22Rv1 (cell line): Measurements from ENCODE around the gene WWOX.

Experiments used
- H3K27ac ChIP-seq: fragments of 450-650 bp; 2 replicates; pipeline ENCODE4 v1.5.1; 2017
- ZFX ChIP-seq: fragments of 450-650 bp; IDR thresholded peaks from 2 replicates; pipeline ENCODE4 v1.6.1; 2017; ENCODE audit warnings: antibody characterized with exemption, borderline replicate concordance
- TF ChIP-seq, protein P1 (sequence below): fragments of 450-650 bp; IDR thresholded peaks from 2 replicates; pipeline ENCODE4 v1.5.1; 2017; ENCODE audit warnings: mild to moderate bottlenecking

The WWOX gene

DNA sequence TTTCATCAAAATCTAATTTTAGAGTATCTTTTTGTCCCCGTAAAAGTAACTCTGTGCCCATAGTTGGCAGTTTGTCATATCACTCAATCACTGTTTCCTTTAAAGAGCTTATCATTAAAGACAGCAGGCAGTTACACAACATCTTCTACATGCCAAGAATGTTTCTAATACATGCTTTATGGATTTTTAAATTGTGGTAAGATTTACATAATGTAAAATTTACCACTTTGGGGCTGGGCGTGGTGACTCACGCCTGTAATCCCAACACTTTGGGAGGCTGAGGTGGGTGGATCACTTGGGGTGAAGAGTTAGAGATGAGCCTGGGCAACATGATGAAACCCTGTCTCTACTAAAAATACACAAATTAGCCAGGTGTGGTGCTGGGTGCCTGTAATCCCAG, 687.2 kb downstream of the WWOX start:
- TF ChIP-seq, protein P1, sequence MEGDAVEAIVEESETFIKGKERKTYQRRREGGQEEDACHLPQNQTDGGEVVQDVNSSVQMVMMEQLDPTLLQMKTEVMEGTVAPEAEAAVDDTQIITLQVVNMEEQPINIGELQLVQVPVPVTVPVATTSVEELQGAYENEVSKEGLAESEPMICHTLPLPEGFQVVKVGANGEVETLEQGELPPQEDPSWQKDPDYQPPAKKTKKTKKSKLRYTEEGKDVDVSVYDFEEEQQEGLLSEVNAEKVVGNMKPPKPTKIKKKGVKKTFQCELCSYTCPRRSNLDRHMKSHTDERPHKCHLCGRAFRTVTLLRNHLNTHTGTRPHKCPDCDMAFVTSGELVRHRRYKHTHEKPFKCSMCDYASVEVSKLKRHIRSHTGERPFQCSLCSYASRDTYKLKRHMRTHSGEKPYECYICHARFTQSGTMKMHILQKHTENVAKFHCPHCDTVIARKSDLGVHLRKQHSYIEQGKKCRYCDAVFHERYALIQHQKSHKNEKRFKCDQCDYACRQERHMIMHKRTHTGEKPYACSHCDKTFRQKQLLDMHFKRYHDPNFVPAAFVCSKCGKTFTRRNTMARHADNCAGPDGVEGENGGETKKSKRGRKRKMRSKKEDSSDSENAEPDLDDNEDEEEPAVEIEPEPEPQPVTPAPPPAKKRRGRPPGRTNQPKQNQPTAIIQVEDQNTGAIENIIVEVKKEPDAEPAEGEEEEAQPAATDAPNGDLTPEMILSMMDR, result no peak
- TF ChIP-seq ZFX, result no peak
- no peak overlapping the region for H3K27ac ChIP-seq

DNA sequence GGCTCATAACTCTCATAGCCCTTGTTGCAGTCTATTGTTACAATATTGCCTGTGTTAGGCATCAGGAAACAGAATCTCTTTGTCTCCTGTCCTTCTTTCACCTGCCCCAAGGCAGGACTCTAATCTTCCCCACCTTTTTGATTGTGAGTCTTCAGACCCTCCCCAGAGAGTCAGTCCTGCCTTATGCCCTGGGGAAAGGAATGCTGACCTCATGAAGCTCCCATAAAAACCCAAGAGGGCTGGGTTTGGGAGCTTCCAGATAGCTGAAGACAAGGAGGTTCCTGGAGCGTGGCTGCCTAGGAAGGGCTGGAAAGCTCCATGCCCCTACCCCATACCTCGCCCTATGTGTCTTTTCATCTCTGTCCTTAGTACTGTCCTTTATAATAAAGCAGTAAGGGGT, 688.8 kb downstream of the WWOX start:
- H3K27ac ChIP-seq, result no peak overlapping the region
- TF ChIP-seq ZFX, result no peak
- TF ChIP-seq, protein P1, result no peak

DNA sequence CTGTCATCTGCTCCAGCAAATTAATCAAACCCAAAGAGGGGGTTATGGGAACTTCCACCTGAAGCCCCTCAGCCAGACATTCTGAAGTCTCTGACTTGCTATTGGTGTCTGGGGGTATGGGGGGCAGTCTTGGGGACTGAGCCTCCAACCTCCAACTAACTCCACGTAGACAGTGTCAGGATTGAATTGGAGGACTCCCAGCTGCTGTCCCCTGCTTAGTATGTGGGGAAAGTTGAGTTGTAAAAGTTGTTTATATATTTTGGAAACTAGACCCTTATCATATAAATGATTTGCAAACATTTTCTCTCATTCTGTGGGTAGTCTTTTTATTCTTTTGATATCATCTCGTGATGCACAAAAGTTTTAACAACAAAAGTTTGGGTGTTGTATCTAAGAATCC, 689.2 kb downstream of the WWOX start:
- TF ChIP-seq, protein P1, result no peak
- no peak for TF ChIP-seq ZFX
- no peak overlapping the region for H3K27ac ChIP-seq

DNA sequence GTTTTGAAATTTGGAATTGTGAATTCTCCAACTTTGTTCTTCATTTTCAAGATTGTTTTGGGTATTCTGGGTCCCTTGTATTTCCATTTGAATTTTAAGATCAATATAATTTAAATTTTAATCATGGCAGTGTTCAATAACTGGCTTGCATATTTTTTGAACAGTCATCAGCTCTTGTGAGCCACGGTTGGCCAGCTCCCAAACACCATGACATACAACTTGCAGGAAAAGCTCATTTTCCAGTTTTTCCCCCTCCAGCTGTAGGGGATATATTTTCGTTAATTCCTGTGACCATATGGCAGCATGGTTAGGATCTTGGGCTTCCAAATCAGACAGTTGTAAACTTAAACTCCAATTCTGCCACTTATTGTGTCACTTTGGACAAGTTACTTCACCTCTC, 690.1 kb downstream of the WWOX start:
- TF ChIP-seq, protein P1, result no peak
- TF ChIP-seq ZFX, result no peak
- H3K27ac ChIP-seq, result no peak overlapping the region

DNA sequence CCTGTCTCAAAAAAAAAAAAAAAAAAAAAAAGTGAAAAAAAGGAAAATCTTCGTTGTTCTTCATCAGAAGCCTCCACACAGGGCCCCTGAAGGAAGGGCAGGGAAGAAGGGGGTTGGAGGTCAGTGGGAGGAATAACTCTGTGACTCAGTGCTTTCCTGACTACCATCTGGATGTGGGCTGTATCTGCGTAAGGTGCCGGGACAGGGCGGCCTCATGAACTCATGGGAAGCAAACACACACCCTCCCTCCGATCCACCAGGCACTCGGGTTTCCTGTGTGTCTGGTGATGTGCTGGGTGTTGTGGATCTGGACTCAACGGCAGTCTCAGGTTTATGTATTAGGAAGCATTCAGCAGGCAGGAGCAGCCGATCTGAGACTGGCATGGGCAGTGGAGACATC, 691.6 kb downstream of the WWOX start:
- no peak overlapping the region for H3K27ac ChIP-seq
- TF ChIP-seq ZFX, result no peak
- TF ChIP-seq, protein P1, result no peak

DNA sequence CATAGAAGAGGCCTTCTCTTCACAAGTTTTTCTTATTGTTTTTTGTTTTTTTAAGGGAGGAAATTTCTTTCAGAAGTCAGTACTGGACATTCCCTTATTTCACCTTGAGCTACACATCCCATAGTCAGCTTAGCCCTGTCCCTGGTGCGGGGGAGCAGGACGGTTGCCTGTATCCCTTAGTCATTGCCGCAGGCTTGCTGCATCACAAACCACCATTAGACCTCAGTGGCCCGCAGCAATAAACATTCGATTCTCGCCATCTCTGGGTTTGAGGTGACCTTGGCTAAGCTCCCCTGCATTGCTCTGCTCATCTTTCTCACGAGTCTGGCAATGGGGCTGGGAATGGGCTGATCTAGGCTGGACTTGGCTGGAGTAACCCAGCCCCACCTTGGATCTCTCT, 692.5 kb downstream of the WWOX start:
- no peak overlapping the region for H3K27ac ChIP-seq
- TF ChIP-seq ZFX, result no peak
- TF ChIP-seq, protein P1, result no peak

DNA sequence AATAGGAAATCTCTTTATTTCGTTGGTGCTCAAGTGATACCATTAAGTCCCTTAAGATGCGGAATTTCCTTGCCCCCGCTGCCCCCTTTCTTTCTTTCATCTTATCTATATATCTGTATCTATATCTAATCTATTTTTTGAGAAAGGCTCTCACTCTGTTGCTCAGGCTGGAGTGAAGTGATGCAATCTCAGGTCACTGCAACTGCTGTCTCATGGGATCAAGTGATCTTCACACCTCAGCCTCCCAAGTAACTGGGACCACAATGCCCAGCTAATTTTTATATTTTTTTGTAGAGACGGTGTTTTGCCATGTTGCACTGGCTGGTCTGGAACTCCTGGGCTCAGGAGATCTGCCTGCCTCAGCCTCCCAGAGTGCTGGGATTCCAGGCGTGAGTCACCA, 693.5 kb downstream of the WWOX start:
- no peak overlapping the region for H3K27ac ChIP-seq
- TF ChIP-seq ZFX, result no peak
- TF ChIP-seq, protein P1, result no peak
